Measurements from ENCODE around the gene PAK1. TPM values are rescaled to one million over a fixed set of nuclear protein-coding genes. Genes with fewer than 3 reads are reported as not detected.

The PAK1 gene
- total and polyA plus RNA-seq, 2 of the 8 experiments (the other 6 are each of a cell fraction or from before 2014, with no cell fraction given) = 87.7 to 151 TPM

GRCh38 chr11:77473801-77474683 is at the start of gene PAK1 (continued):
- TF ChIP-seq RNF2 (IDR thresholded peaks at IDR 0.05; ENCODE audit: borderline replicate concordance, low read depth, low read length, missing control alignments, poor library complexity, severe bottlenecking) = no peak
- no peak for TF ChIP-seq SP2 (IDR thresholded peaks at IDR 0.05; ENCODE audit: low read length)
- no peak for TF ChIP-seq E2F6 (IDR thresholded peaks at IDR 0.05)
- TF ChIP-seq EZH2 (IDR thresholded peaks at IDR 0.05; ENCODE audit: low read depth, low read length, severe bottlenecking) = no peak
- no peak; a peak in 1 of 4 replicates for TF ChIP-seq HDAC2 (IDR thresholded peaks at IDR 0.05; ENCODE audit: borderline replicate concordance in 1 of 2, low read depth in 2 of 2, low read length in 2 of 2)
- TF ChIP-seq BRCA1 (IDR thresholded peaks at IDR 0.05; ENCODE audit: low read depth, low read length) = peak; percentile 67
- no peak for TF ChIP-seq CHD7 (IDR thresholded peaks at IDR 0.05; ENCODE audit: insufficient replicate concordance, low read length)
- peak; percentile 76 for TF ChIP-seq ASH2L (IDR thresholded peaks at IDR 0.05; ENCODE audit: low read length)
